OCI-LY1 (cell line): ENCODE measurements around the gene CEACAM19.

Experiments
- H2AFZ ChIP-seq: fragments of 200-600 bp; sonication (generic), shearing (Covaris generic); 2 replicates; pipeline ENCODE4 v1.6.0; 2014; ENCODE audit warnings: antibody characterized with exemption, mild to moderate bottlenecking, low read length
- H3F3A ChIP-seq: fragments of 200-600 bp; sonication (generic), shearing (Covaris generic); 2 replicates; pipeline ENCODE4 v1.6.0; 2014; ENCODE audit warnings: mild to moderate bottlenecking, antibody characterized with exemption, low read length, moderate library complexity; ENCODE audit not compliant: insufficient read depth
- H3K27ac ChIP-seq: fragments of 200-600 bp; sonication (generic); 2 replicates; pipeline ENCODE4 v1.5.1; 2014; ENCODE audit warnings: low read length, mixed run types, mild to moderate bottlenecking, low read depth; ENCODE audit not compliant: poor library complexity, severe bottlenecking
- H3K27me3 ChIP-seq: fragments of 200-600 bp; sonication (generic); 2 replicates; pipeline ENCODE4 v1.6.0; 2014; ENCODE audit warnings: antibody characterized with exemption, mild to moderate bottlenecking, low read length, moderate library complexity; ENCODE audit not compliant: insufficient read depth
- H3K36me3 ChIP-seq: fragments of 200-600 bp; sonication (generic); 2 replicates; pipeline ENCODE4 v1.6.1; 2014; ENCODE audit warnings: mild to moderate bottlenecking, antibody characterized with exemption, low read length, moderate library complexity, mixed read lengths; ENCODE audit not compliant: insufficient read depth
- H3K4me1 ChIP-seq: fragments of 200-600 bp; sonication (generic); 2 replicates; pipeline ENCODE4 v1.5.1; 2014; ENCODE audit warnings: mild to moderate bottlenecking, low read length, moderate library complexity; ENCODE audit not compliant: insufficient read depth, severe bottlenecking
- H3K4me2 ChIP-seq: fragments of 200-600 bp; sonication (generic), shearing (Covaris generic); 2 replicates; pipeline ENCODE4 v1.6.1; 2014; ENCODE audit warnings: low read length
- H3K4me3 ChIP-seq: fragments of 200-600 bp; sonication (generic); 2 replicates; pipeline ENCODE4 v1.5.1; 2014; ENCODE audit warnings: low read length, low read depth, mild to moderate bottlenecking, mixed read lengths; ENCODE audit not compliant: poor library complexity, severe bottlenecking
- H3K79me2 ChIP-seq: fragments of 200-600 bp; shearing (Covaris generic); 2 replicates; pipeline ENCODE4 v1.6.1; 2016; ENCODE audit warnings: mixed run types, low read length, mixed read lengths; ENCODE audit not compliant: insufficient read depth
- H3K9ac ChIP-seq: fragments of 200-600 bp; sonication (generic), shearing (Covaris generic); 2 replicates; pipeline ENCODE4 v1.6.1; 2014; ENCODE audit warnings: mild to moderate bottlenecking, low read length, mixed read lengths
- H3K9me2 ChIP-seq: fragments of 200-600 bp; sonication (generic), shearing (Covaris generic); 2 replicates; pipeline ENCODE4 v1.6.1; 2014; ENCODE audit warnings: low read depth, mild to moderate bottlenecking, low read length, mixed read lengths
- H3K9me3 ChIP-seq: fragments of 200-600 bp; shearing (Covaris generic); 2 replicates; pipeline ENCODE4 v1.6.1; 2014; ENCODE audit warnings: low read length, mixed read lengths
- H4K20me1 ChIP-seq: fragments of 200-600 bp; sonication (generic), shearing (Covaris generic); 2 replicates; pipeline ENCODE4 v1.6.0; 2016; ENCODE audit warnings: mild to moderate bottlenecking, low read length; ENCODE audit not compliant: insufficient read depth
- CTCF ChIP-seq: fragments of 200-600 bp; sonication (generic), shearing (Covaris generic); IDR thresholded peaks from 2 replicates; pipeline ENCODE4 v1.5.1; 2017; ENCODE audit warnings: mild to moderate bottlenecking, antibody characterized with exemption, low read length, moderate library complexity, mixed read lengths
- EZH2 ChIP-seq: fragments of 200-600 bp; sonication (generic), shearing (Covaris generic); IDR thresholded peaks from 2 replicates; pipeline ENCODE4 v1.8.0; 2017; ENCODE audit warnings: borderline replicate concordance, mixed run types, mild to moderate bottlenecking, antibody characterized with exemption, low read length, moderate library complexity, mixed read lengths

CEACAM19 gene

GRCh38 chr19:44687888-44688287 lies 16.6 kb downstream of the CEACAM19 start:
- H3F3A ChIP-seq = no peaks in the 10 kb centered on the region
- H3K4me1 ChIP-seq = no peaks in the 10 kb centered on the region
- TF ChIP-seq EZH2 (no peak), CTCF (no peak)

DNA sequence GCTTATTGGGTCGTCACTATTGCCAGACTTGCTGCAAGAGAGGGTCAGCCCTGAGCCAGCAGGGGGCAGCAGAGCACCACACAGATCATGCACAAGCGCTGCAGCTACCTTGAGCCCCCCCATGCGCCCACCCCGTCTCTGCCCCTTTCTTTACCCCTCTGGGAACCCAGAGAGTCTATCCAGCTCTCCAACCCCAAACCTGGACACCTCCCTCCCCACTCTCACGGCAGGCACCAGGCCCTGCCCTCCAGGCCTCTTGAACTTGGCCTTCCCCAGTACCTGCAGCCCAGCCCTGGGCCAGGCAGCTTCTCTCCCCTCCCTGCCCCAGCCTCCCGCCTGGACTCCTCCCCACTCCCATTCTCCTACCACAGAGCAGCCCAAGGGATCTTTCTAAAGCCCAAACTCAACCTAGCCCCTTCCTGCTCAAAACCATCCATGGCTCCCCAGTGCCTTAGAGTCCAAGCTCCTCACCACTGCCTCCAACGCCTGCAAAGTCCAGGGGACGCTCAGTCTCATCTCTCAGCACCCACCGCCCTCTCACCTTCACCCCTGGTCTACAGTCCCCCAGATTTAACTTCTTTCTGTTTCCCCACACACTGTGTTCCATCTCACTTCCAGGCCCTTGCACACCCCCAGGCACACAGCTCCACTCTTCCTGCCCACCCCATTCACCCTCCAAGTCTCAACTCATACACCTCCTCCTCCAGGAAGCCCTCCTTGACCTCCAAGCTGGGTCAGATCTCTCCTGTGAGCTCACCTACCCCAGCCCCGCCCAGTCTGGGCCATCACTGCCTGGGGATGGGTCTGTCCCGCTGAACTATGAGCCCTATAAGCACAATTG lies 18.2 kb downstream of the CEACAM19 start:
- Histone ChIP-seq H3K27ac (no peak overlapping the region), H3K4me1 (no peaks in the 10 kb centered on the region), H3K27me3 (no peaks in the 10 kb centered on the region; the same call in 1 of the 2 replicates), H3K36me3 (no peaks in the 10 kb centered on the region), H4K20me1 (no peaks in the 10 kb centered on the region), H2AFZ (no peak overlapping the region), H3K4me2 (no peak overlapping the region), H3K9ac (no peak overlapping the region), H3K9me2 (no peaks in the 10 kb centered on the region), H3F3A (no peaks in the 10 kb centered on the region), H3K79me2 (no peaks in the 10 kb centered on the region), H3K9me3 (no peaks in the 10 kb centered on the region), H3K4me3 (no peak overlapping the region)
- TF ChIP-seq EZH2 (no peak), CTCF (peak; percentile 87)

More at GRCh38 chr19:44687888-44688287, 16.6 kb downstream of the CEACAM19 start:
- no peak overlapping the region for H3K4me3 ChIP-seq
- H3K9ac ChIP-seq = no peak overlapping the region
- no peaks in the 10 kb centered on the region for H3K9me2 ChIP-seq
- H3K27me3 ChIP-seq = no peaks in the 10 kb centered on the region; the same call in 1 of the 2 replicates
- no peaks in the 10 kb centered on the region for H3K36me3 ChIP-seq
- no peaks in the 10 kb centered on the region for H4K20me1 ChIP-seq
- no peak overlapping the region for H3K27ac ChIP-seq
- no peaks in the 10 kb centered on the region for H3K9me3 ChIP-seq
- H2AFZ ChIP-seq = no peak overlapping the region
- H3K79me2 ChIP-seq = no peaks in the 10 kb centered on the region
- H3K4me2 ChIP-seq = no peak overlapping the region

GRCh38 chr19:44690131-44690440 lies 18.8 kb downstream of the CEACAM19 start:
- no peak overlapping the region for H3K27ac ChIP-seq

More at GRCh38 chr19:44690131-44690440, 18.8 kb downstream of the CEACAM19 start:
- no peak overlapping the region for H3K4me2 ChIP-seq
- no peak overlapping the region for H3K9ac ChIP-seq
- H3K79me2 ChIP-seq = no peaks in the 10 kb centered on the region
- no peaks in the 10 kb centered on the region for H3F3A ChIP-seq
- no peak overlapping the region for H3K4me3 ChIP-seq
- TF ChIP-seq EZH2 = no peak
- TF ChIP-seq CTCF = no peak
- no peaks in the 10 kb centered on the region for H3K9me3 ChIP-seq
- no peak overlapping the region for H2AFZ ChIP-seq
- H3K27me3 ChIP-seq = no peaks in the 10 kb centered on the region; the same call in 1 of the 2 replicates
- H4K20me1 ChIP-seq = no peaks in the 10 kb centered on the region
- no peaks in the 10 kb centered on the region for H3K4me1 ChIP-seq
- H3K9me2 ChIP-seq = no peaks in the 10 kb centered on the region
- no peaks in the 10 kb centered on the region for H3K36me3 ChIP-seq
